Measurements from ENCODE around the gene KLHL2.

The KLHL2 gene

DNA sequence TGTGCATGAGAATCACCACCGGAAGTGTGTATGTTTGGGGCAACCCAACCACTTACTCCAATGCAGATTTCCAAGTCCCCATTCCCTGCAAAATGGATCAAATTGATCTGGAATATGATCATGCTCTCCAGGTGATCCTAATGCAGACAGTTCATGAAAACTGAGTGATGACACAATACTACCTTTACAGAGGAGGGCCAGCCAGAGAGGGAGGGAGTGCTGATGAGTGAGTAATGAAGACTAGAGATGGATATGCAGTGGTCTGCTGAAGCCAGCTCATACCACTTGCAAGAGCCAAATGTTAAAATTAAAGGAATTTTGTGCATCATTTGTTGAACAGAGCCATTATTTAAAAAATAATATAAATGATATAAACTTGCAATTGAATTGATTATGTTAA lies 161.2 kb downstream of the KLHL2 start:
- peaks cover 3% of the 10 kb centered on the region; the same call in 1 of the 2 replicates for H3K4me1 ChIP-seq (ENCODE audit: control insufficient read depth, insufficient read depth, low read length)
- H3K9me3 ChIP-seq (ENCODE audit: control insufficient read depth, insufficient read depth, low read depth, low read length): no peaks in the 10 kb centered on the region
- ChIA-PET POLR2A (no interaction called here), CTCF (interaction anchor here (1.3 kb wide), 1 partner anchor 9 kb away, joined by 4 read pairs; no protein-coding TSS in a partner anchor)
- no peak overlapping the region for H3K27ac ChIP-seq (ENCODE audit: extremely low read depth, low read depth, low read length)
- H3K4me3 ChIP-seq (ENCODE audit: low read depth, low read length): no peak overlapping the region
- H3K36me3 ChIP-seq (ENCODE audit: control insufficient read depth in 2 of 2, insufficient read depth in 1 of 2, low read length in 2 of 2): no peaks in the 10 kb centered on the region
- TF ChIP-seq ZNF423 (tag by site-specific recombination; IDR thresholded peaks at IDR 0.05) (no peak), HOXC10 (CRISPR knock-in tag; IDR thresholded peaks at IDR 0.05) (no peak), ZBTB20 (tag by site-specific recombination; IDR thresholded peaks at IDR 0.05) (no peak), ZNF169 (tag by site-specific recombination; IDR thresholded peaks at IDR 0.05) (no peak), ZNF16 (tag by site-specific recombination; IDR thresholded peaks at IDR 0.05; ENCODE audit: low read depth) (no peak)

DNA sequence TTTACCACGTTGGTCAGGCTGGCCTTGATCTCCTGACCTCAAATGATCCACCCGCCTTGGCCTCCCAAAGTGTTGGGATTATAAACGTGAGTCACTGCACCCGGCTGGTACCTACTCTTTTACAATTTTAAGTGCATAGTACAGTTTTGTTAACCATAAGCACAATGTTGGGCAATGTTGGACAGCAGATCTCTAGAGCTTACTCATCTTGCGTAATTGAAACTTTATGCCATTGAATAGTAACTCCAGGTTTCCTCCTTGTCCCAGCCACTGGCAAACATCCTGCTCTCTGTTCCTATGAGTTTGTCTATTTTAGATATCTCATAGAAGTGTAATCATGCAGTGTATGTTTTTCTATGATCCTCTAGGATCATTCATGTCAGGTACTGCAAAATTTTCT lies 162.2 kb downstream of the KLHL2 start:
- Histone ChIP-seq H3K36me3 (ENCODE audit: control insufficient read depth in 2 of 2, insufficient read depth in 1 of 2, low read length in 2 of 2) (no peaks in the 10 kb centered on the region), H3K27ac (ENCODE audit: extremely low read depth, low read depth, low read length) (no peak overlapping the region), H3K4me1 (ENCODE audit: control insufficient read depth, insufficient read depth, low read length) (peaks cover 2% of the 10 kb centered on the region; the same call in 1 of the 2 replicates), H3K4me3 (ENCODE audit: low read depth, low read length) (no peak overlapping the region), H3K9me3 (ENCODE audit: control insufficient read depth, insufficient read depth, low read depth, low read length) (no peaks in the 10 kb centered on the region)
- ChIA-PET CTCF (no interaction called here), POLR2A (no interaction called here)
- TF ChIP-seq ZNF121 (tag by site-specific recombination; IDR thresholded peaks at IDR 0.05) (no peak), ZNF266 (tag by site-specific recombination; IDR thresholded peaks at IDR 0.05; ENCODE audit: low read depth) (no peak), ZBTB7A (tag by site-specific recombination; IDR thresholded peaks at IDR 0.05; ENCODE audit: low read depth) (no peak)
- TF ChIP-seq, protein P1, sequence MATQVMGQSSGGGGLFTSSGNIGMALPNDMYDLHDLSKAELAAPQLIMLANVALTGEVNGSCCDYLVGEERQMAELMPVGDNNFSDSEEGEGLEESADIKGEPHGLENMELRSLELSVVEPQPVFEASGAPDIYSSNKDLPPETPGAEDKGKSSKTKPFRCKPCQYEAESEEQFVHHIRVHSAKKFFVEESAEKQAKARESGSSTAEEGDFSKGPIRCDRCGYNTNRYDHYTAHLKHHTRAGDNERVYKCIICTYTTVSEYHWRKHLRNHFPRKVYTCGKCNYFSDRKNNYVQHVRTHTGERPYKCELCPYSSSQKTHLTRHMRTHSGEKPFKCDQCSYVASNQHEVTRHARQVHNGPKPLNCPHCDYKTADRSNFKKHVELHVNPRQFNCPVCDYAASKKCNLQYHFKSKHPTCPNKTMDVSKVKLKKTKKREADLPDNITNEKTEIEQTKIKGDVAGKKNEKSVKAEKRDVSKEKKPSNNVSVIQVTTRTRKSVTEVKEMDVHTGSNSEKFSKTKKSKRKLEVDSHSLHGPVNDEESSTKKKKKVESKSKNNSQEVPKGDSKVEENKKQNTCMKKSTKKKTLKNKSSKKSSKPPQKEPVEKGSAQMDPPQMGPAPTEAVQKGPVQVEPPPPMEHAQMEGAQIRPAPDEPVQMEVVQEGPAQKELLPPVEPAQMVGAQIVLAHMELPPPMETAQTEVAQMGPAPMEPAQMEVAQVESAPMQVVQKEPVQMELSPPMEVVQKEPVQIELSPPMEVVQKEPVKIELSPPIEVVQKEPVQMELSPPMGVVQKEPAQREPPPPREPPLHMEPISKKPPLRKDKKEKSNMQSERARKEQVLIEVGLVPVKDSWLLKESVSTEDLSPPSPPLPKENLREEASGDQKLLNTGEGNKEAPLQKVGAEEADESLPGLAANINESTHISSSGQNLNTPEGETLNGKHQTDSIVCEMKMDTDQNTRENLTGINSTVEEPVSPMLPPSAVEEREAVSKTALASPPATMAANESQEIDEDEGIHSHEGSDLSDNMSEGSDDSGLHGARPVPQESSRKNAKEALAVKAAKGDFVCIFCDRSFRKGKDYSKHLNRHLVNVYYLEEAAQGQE (tag by site-specific recombination; IDR thresholded peaks at IDR 0.05): peak; percentile 59; the same call in 1 of the 2 replicates

DNA sequence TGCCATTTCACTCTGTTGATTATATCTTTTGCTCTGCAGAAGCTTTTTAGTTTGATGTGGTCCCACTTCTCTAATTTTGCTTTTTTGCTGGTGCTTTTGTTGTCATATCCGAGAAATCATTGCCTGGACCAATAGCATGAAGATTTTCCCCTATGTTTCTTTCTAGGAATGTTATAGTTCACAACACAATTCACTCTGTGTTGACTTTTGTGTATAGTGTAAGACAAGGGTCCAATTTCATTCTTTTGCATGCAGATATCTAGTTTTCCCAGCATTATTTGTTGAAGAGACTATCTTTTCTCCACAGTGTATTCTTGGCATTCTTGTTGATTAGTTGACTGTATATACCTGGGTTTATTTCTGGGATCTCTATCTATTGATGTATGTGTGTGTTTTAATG lies 163.2 kb downstream of the KLHL2 start:
- POLR2A ChIA-PET: no interaction called here
- Histone ChIP-seq H3K4me3 (ENCODE audit: low read depth, low read length) (no peak overlapping the region), H3K27ac (ENCODE audit: extremely low read depth, low read depth, low read length) (no peak overlapping the region), H3K36me3 (ENCODE audit: control insufficient read depth in 2 of 2, insufficient read depth in 1 of 2, low read length in 2 of 2) (no peaks in the 10 kb centered on the region), H3K4me1 (ENCODE audit: control insufficient read depth, insufficient read depth, low read length) (no peaks in the 10 kb centered on the region), H3K9me3 (ENCODE audit: control insufficient read depth, insufficient read depth, low read depth, low read length) (no peaks in the 10 kb centered on the region)
- CTCF ChIA-PET: interaction anchor here (0.7 to 1.1 kb wide), 2 partner anchors 10 to 13 kb away, joined by 4 to 5 read pairs; no protein-coding TSS in a partner anchor
- TF ChIP-seq GLI4 (tag by site-specific recombination; IDR thresholded peaks at IDR 0.05) (no peak), ZSCAN30 (tag by site-specific recombination; IDR thresholded peaks at IDR 0.05) (no peak), ZXDB (tag by site-specific recombination; IDR thresholded peaks at IDR 0.05) (no peak), HOXD13 (CRISPR knock-in tag; IDR thresholded peaks at IDR 0.05; ENCODE audit: borderline replicate concordance) (no peak), ZNF529 (tag by site-specific recombination; IDR thresholded peaks at IDR 0.05; ENCODE audit: insufficient replicate concordance) (no peak), ZNF585B (tag by site-specific recombination; IDR thresholded peaks at IDR 0.05) (no peak), YY1 (tag by site-specific recombination; IDR thresholded peaks at IDR 0.05) (no peak)

Measured in HEK293 (cell line).